A549 (cell line): Measurements from ENCODE around the gene CTNS.

Source experiments
- CBX8 ChIP-seq: fragments of 200-600 bp; sonication (generic); IDR thresholded peaks from 2 replicates; pipeline ENCODE4 v1.6.1; 2016
- CHD2 ChIP-seq: fragments of 150-350 bp; IDR thresholded peaks from 2 replicates; pipeline ENCODE4 v1.6.1; 2014; ENCODE audit warnings: low read length; ENCODE audit not compliant: partially characterized antibody
- CTCF ChIP-seq: fragments of >200 bp; sonication (Bioruptor Twin); formaldehyde crosslinking; IDR thresholded peaks from 3 replicates; pipeline ENCODE4 v1.5.1; 2016
- KDM1A ChIP-seq: fragments of 200-600 bp; sonication (generic); IDR thresholded peaks from 2 replicates; pipeline ENCODE4 v1.6.1; 2016; ENCODE audit warnings: low read depth, mild to moderate bottlenecking
- NFE2L2 ChIP-seq: fragments of 150-350 bp; conservative IDR thresholded peaks from 2 replicates; pipeline ENCODE4 v1.6.1; 2014; ENCODE audit warnings: low read length
- POLR2A ChIP-seq: IDR thresholded peaks from 2 replicates; pipeline ENCODE4 v1.6.1; 2012; ENCODE audit warnings: mild to moderate bottlenecking, low read length
- POLR2AphosphoS2 ChIP-seq: conservative IDR thresholded peaks from 2 replicates; pipeline ENCODE4 v1.6.1; 2012; ENCODE audit warnings: low read length, improper control_type of control experiment, inconsistent platforms
- REST ChIP-seq: fragments of 200-600 bp; sonication (generic); IDR thresholded peaks from 2 replicates; pipeline ENCODE4 v1.6.1; 2016; ENCODE audit warnings: antibody characterized with exemption, mild to moderate bottlenecking, moderate library complexity
- USF2 ChIP-seq: fragments of 450-650 bp; IDR thresholded peaks from 2 replicates; pipeline ENCODE4 v1.6.1; 2014; ENCODE audit warnings: antibody characterized with exemption
- TF ChIP-seq, protein P1 (sequence below): IDR thresholded peaks from 2 replicates; pipeline ENCODE4 v1.6.1; 2012

- TF ChIP-seq CTCF (no peak), NFE2L2 (no peak), CBX8 (no peak), POLR2AphosphoS2 (no peak), REST (no peak), POLR2A (no peak), USF2 (no peak), KDM1A (no peak), CHD2 (no peak)
- TF ChIP-seq, protein P1, sequence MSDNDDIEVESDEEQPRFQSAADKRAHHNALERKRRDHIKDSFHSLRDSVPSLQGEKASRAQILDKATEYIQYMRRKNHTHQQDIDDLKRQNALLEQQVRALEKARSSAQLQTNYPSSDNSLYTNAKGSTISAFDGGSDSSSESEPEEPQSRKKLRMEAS, result no peak
These were observed 23.4 kb upstream of the CTNS start for GRCh38 chr17:3613124-3613523.
